GM13977 (cell line): Measurements from ENCODE around the gene ABCA2.

Experiments used
- DNase-seq: peaks from one replicate; pipeline ENCODE4 v3.0.0; 2012; ENCODE audit warnings: low spot score
- CTCF ChIP-seq: IDR thresholded peaks from 2 replicates; pipeline ENCODE4 v1.5.1; 2012; ENCODE audit warnings: mild to moderate bottlenecking, control low read depth; ENCODE audit not compliant: insufficient read depth; ENCODE audit errors: extremely low read depth, missing control alignments
- in situ Hi-C: fragments of 300-500 bp; cut with MboI; formaldehyde crosslinking; loops from one replicate; pipeline ENCODE4 v1.12.0; 2022; ENCODE audit warnings: low sequenced_read_pairs, low pct_unique_long_range_greater_than_20kb, mixed read lengths, inconsistent platforms; ENCODE audit not compliant: unreplicated experiment

Gene ABCA2

GRCh38 chr9:137051145-137051724, 23.2 kb upstream of the ABCA2 start:
- DNase-seq: no peak
- in situ Hi-C loops: no loop called here
- no peak for TF ChIP-seq CTCF

GRCh38 chr9:137050570-137050969, 22.5 kb upstream of the ABCA2 start:
- no peak for DNase-seq
- in situ Hi-C loops: no loop called here
- no peak for TF ChIP-seq CTCF

DNA sequence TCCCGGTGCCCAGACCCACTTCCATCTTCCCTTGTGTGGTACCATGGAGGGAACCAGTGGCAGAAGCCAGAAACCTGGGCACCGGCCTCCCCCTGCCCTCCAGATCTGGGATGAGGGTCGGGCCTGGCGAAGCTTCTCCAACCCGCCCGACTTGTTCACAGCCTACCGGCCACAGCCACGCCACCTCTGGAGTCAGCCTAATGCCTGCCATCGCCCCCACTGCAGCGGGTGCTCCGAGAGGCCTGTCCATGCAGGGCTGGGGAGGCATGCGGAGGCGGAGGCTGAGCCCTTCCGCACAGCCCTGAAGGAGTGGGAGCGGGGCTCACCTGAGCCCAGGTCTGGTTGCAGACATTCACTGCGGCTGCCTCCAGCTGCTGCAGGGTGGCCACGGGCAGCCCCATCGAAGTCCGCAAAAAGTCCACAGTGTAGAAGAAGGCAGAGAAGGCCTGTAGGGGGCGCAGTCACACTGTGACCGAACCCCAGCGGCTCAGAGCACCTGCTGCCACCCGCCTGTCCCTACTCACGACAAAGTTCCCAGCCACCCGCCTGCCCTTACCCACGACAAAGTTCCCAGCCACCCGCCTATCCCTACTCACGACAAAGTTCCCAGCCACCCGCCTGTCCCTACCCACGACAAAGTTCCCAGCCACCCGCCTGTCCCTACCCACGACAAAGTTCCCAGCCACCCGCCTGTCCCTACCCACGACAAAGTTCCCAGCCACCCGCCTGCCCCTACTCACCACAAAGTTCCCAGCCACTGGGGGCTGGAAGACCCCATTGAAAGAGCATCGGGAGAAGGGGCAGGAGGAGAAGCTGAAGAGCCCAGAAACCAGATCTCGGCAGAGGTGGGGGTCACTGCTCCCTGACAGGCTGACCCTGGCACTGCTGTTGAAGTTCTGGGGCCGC, 21.8 kb upstream of the ABCA2 start:
- peak; percentile 84 for DNase-seq
- in situ Hi-C loops: no loop called here
- peak; percentile 49 for TF ChIP-seq CTCF

DNA sequence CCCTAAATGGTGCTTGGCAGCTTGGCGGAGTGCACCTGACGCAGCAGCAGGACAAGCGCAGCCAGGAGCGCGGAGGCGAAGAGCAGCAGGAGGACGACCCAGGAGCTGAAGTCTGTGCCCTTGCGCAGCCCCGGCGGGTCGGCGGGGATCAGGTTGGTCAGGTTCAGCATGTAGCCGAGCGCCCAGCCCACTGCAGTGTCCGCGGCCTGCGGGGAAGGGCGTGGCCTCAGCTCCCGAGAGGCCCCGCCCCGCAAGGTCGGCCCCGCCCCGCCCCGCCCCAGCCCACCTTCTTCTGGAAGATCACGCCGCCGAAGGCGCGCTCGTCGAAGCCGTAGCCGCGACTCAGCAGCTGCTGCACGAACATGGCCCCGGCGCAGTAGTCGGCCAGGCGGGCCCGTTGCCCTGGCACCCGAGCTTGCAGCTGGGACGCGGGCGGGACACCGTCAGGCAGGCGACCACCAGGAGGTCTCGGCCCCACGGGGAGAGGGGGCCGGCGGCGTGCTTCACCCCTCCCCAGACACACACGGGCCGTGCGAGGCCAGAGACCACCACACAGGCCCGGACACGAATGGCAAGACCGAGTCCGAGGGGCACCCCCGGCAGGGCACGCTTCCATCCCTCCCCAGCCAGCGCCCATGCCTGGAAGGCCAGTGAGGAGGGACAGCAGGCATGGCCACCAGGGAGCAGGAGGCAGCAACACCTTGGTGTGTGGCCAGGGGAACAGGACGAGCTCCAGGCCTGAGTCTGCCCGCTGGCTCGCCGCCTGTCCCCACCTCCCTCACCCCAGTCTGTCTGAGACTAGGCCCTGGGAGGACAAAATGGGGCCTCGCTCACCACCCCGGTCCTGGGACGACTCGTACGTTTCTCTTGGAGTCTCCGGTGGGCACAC, 20.9 kb upstream of the ABCA2 start:
- no peak for DNase-seq
- no peak for TF ChIP-seq CTCF
- in situ Hi-C loops: no loop called here

- TF ChIP-seq CTCF: peak; percentile 97
- in situ Hi-C loops: no loop called here
- peak; percentile 97 for DNase-seq
Measured at GRCh38 chr9:137046088-137046787, 18.2 kb upstream of the ABCA2 start, which contains the start of gene NPDC1. TSS of gene NPDC1 (minus strand) at chr9:137046177. CDS start at chr9:137045989, 188 bp downstream.
